GM19463 (cell line): Measurements from ENCODE around the gene KMT2D.

Experiments
- ATAC-seq: cut with Tn5 transposase; IDR thresholded peaks from one replicate; pipeline ENCODE4 v1.9.1; 2021; ENCODE audit warnings: mild to moderate bottlenecking, moderate library complexity; ENCODE audit not compliant: unreplicated experiment

KMT2D gene

DNA sequence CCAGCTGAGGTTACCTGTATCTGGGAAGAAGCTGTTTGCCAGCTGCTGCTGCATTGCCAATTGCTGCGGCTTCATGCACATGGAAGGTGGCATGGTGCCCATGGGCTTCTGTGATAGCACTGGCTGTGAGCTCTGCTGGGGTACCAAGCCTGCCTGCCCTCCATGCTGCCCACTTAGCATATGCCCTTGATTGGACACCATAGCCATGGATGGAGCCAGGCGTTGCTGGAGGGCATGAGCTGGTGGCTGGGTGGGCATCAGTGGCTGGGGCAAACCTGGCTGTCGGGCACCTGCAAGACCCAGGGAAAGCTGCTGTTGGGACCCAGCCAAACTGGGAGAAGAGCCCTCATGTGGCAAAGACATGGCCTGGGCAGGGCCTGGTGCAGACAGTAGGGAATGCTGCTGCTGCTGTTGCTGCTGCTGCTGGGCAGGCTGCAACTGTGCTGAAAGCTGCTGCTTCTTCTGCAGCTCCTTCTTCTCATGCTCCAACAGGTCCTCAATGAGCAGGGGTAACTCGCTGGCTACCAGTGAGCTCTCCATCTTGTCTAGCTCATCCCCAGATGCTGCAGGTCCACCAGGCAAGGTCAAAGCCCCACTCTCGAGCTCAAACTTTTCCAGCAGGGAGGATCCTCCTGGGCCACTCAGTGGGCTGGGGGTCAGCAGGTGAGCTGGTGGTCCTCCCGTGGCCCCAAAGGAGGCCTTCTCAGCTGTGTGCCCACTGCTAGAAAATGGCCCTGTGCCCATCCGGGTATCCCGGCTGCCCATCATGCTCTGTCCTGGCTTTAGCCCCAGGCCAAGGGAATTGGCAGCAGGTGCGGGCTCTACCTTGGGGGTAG is 23.3 kb downstream of the KMT2D start:
- ATAC-seq, result no peak

DNA sequence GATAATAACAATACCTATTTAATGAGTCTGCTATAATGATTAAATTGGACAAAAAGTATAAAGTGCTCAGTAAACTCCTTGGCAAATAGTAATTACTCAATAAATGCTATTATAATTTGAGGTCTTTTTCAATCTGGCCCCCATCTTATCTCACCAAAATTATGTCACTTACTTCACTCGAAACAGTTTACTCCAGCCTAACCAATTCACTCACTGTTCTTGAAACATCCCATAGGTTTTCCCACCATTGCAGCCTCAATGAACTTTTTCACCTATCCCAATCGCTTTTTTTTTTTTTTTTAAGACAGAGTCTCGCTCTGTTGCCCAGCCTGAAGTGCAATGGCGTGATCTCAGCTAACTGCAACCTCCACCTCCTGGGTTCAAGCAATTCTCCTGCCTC is 24.6 kb downstream of the KMT2D start:
- no peak for ATAC-seq

DNA sequence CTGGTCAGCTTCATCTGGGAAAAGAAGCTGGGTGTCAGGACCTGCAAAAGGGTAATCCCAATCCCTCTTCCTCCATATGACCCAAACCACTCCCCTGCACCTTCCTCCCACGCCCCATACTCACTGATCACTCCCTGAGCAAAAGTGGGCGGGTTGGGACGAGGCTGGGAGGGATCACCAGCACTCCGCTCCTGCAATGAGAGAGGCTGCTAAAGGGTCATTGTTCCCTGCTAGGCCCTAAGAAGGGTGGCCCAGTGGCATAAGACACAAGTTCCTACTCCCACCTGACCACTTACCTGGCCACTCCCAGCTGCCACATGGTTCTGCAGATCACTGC is 26.3 kb downstream of the KMT2D start:
- ATAC-seq, result no peak

DNA sequence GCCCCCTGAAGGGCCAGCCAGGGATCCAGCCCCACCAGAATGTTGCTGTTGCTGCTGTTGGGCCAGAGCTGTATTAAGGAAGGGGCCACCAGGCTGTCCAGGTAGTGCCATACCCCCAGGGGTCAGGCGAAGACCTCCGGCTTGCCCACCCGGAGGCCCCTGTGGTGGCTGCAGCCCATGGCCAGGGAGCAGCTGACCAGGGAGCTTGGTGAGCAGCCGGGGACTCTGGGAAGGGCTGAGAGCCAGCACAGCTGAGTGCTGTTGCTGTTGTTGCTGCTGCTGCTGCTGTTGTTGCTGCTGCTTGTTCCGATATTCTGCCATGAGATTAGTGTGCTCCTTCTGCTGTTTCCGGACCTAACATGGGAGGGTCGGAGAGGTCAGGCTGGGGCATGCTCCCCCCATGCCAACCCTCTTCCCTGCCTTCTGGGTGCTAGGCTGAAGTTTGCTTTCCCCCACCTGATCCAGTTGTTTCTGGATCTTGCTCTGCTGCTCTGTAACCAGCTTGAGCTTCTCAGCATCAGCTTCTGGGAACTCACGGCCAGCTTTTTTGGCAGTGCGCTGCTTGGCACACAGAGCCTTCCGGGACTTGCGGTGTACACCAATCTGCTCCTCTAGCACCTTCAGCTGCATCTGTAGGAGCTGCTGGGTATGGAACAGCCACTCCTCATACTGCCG is 26.8 kb downstream of the KMT2D start:
- ATAC-seq, result no peak

DNA sequence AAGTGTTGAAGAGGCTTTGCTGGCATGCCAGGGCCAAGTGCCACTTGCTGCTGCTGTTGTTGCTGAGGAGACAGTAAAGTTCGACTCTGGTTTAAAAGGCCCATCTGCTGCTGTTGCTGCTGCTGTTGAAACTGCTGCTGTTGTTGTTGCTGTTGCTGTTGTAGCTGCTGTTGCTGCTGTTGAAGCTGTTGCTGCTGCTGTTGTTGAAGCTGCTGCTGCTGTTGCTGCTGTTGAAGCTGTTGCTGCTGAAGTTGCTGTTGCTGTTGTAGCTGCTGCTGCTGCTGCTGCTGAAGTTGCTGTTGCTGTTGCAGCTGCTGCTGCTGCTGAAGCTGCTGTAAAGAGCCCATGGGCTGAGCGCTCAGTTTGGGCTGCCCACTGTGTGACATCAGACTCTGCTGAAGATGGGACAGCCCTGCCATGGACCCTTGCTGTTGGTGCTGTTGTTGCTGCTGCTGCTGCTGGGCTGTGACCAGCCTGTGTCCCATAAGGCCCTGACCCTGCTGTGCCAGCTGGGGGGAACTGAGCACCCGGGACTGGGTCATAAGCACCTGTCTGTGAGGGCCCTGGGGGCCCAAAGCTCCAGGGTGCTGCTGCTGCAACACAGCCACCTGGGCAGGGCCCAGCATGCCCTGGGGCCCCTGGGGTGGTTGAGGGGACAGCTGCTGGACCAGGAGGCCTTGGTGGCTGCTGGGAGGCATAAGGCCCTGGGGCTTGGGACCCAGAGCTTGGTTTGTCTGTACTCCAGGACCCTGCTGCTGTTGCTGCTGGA is 27.7 kb downstream of the KMT2D start:
- no peak for ATAC-seq

DNA sequence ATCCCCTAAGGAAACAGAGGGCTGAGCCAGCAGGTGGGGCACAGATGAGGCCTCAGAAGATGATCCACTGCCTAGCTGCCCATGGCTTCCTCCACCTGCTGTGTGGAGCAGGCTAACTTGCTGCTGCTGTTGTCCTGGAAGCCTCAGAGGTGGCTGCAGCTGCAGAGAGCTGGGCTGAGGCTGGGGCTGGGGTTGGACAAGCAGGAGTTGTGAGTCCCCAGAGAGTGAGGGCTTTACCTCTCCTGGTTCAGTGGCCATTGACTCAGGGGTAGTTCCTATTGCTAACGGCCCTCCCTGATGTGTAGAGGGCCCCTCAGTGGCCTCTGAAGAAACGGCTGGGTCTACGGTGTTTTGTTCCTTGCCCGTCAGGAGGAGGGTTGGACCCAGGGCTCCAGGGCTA is 28.3 kb downstream of the KMT2D start:
- no peak for ATAC-seq

DNA sequence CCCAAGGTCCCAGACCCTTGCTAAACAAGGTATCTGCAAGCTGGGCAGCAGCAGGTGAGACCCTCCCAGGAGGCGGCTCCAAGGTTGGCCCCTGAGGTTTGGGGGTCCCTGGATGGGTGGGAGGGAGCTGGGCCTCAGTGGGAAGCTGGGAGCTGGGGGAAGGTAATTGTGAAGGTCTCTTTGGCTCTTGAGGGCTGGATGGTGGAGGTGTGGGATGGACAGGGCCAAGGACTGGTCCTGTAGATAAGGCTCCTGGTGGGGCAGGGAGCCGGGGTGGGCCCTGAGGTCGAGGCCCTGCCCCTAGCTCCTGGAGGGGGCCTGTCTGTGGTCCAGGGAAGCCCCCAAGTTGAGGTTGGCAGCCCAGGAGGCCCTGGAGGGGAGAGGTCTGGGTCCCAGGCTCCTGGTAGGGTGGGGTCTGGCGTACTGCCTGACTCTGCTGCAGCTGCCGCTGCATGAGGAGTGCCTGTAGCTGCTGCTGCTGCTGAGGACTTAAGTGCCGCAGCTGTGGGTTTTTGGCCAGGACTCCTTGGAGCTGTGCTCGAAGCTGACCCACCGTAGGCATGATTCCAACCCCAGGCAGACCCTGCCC is 28.9 kb downstream of the KMT2D start:
- ATAC-seq, result no peak

DNA sequence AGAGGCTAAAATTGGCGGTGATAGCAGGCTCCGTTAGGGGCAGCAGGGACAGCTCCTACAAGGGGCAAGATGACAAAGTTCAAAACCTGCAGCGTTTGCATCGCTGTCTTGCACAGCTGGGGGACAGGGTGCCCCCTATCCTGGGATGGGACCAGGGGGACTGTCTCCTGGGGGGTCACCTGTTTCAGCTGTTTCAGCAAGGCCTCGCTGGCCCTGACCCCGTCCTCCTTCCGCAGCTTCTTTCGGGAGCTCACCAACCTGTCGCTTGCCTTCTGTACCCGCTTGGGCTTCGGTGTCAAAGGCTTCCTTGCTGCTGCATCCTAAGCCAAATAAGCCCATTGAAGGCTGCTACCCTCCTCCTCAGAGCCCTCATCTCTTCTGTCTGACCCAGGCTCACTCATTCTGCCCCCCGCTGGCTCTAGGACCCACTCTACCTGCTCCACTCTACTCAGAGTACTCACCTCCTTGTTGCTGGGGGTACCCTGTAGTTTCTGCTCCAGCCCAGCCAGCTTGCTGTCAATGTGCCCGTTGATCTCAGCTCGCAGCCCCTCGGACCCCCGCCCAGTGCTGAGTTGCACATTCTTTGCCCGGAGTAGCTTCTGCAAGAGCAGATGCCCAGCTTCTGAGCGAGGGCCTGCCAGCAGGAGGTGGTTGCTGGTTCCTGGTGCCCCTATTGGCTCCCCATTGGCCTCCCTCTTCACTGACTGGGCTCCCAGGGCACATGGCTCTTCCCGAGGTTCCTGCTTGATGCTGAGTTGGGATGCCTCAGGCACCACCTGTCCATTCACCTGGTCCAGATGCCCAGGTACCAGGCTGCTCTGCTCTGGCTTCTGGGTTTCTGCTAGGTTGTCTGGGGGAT is 29.7 kb downstream of the KMT2D start:
- ATAC-seq, result no peak

DNA sequence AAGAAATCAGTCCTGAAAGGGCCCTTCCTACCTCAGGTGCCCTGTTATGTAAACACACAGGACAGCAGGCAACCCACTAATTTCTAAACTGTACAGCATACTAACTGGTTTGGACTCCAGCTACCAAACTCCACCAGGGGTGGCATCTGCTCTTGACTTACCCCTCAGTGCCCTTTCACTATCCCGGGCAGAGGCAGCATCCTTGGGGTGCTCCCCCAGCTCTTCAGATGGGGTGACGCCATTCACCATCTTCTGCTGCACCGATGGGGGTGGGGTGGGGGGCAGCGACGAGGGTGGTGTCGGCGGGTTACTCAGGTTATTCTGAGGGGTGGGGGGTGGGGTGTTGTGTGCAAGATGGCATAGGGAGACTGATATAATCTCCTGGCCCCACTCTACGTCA is 30.5 kb downstream of the KMT2D start:
- ATAC-seq, result no peak

DNA sequence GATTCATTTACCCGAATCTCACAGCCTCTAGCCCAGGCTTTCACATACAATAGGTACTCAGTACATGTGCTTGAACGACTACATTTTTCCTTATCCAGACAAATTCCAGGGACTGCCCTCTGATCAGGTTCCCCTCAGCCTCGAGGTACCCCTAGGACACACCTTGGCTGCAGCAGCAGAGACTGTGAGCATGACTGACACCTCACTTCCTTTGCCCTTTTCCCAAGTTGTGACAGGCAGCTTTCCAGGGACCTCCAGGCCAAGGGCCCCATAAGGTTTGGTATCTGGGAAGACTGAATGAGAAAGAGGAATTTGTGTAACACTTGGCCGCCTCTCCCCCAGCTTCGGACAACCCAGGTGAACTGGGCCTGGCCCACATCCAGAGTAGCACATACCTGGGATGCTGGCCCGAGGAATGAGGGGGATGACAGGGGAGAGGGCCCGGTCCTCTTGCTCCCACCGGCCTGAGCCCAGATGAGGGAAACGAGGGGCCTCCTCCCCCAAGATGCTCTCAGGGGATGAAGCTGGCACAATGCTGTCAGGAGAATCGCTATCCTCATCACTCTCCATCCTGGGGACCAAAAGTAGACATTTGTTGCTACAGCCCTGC is 31.8 kb downstream of the KMT2D start:
- no peak for ATAC-seq

DNA sequence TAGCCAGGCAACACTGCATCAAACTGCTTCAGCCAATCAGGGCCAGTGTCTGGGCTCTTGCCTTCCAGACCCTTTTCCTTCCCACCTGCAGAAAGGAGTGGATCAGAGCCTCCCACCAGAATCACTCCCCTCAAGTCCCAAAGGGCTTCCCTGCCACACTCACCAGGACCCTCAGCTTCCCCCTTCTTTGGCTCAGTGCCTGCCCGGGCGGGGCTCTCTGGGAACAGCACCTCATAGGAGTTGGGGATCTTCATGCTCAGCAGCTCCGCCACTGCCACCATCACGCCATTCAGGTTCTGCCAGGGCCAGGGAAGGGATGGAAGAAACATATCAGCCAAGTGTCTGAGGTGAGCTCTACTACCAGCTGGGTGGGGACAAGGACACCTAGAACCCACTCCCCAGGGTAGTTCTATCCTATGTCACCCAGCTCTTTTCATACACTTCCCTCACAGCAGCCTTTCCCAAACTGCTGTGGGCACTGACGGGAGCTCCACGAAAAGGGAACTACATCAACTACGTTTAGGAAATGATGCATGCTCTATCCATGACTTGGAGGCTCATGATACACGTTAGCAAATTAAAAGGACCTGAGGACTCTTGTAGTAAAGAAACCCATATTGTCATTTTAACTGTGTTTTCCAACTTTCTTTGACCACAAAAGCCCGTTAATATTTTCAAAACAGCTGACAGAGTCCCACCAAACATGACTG is 32.6 kb downstream of the KMT2D start:
- no peak for ATAC-seq

DNA sequence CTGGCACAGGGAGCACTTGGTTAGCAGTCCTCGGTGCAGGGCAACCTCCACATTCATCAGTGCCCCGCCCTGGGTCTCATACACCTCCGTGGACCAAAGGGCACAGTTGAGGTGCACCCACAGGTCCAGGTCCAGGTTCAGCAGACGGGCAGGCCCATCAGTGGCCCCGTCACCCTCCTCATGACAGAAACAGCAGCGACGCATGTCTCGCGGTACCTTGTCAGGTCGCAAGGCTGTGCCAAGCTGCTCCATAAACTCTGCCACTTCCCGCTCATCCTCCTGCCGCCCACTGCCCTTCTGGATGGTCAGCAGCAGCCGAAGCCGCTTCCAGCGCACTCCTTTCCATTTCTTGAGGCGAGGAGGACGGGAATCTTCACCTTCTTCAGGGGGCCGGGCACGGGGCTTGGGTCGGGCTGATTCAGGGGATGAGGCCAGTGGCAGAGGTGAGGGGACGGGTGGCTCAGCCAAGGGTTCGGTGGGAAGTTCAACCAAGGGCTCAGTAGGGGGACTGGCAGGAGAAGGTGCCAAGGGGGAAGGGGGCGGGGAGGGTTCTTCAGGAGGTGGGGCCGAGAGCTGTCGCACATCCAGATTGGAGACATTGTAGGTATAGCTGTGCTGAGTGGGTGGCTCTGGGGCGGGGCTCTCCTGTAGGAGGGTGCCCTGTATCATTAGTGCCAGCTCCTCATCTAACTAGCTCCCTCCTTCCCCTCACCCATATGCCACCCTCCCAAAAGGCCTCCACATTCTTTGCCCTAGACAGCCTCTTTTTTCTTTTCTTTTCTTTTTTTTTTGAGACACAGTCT is 33.7 kb downstream of the KMT2D start:
- no peak for ATAC-seq

DNA sequence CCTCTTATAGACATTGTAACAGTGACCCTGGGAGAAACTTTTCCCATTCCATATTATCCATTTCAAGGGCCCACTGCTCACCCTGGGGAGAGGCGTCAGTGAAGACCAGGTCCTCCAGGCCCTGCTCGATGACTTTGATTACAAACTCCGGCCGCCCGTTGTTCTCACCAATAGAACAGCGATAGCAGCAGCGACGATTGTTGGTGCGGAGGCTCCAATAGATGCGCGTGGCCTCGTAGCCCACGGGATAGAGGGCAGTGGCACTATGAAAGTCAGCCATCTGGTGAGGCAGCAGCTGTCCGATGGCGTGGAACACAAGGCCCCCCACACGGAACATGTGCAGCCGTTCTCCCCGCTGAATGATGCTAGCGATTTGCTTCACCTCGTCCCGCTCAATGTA is 34.5 kb downstream of the KMT2D start:
- no peak for ATAC-seq

DNA sequence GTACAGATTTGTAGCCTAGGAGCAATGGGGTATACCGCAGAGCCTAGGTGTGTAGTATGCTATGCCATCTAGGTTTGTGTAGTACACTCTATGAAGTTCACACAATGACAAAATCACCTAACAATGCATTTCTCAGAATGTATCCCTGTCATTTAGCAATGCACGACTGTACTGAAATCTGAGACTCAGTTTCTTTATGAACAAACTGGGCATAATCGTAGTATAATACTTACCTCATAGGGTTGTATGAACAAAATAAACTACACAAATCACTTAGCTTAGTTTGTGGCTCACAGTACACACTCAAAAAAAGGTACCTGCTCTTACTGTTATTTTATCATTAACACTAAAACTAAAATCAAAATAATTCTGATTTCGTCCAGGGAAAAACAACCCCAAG is 35.1 kb downstream of the KMT2D start:
- ATAC-seq, result no peak

DNA sequence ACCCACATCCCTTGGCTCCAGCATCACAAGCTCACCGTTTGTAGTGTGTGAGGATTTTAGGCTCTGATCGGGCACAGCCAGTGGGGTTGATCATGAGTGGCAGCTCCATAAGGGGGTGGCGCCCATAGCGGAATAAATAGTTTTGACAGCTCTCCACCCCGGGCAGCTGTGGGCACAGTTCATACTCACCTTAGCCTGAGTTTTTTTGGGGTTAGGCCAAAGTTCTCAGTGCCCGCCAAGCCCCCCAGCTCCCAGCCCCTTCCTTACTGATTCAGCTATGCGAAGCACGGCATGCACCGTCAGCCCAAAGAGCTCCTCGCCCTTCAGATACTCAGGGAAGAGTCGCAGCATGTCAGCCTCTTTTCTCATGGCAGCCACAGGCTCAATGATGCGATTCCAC is 36.1 kb downstream of the KMT2D start:
- ATAC-seq, result no peak

DNA sequence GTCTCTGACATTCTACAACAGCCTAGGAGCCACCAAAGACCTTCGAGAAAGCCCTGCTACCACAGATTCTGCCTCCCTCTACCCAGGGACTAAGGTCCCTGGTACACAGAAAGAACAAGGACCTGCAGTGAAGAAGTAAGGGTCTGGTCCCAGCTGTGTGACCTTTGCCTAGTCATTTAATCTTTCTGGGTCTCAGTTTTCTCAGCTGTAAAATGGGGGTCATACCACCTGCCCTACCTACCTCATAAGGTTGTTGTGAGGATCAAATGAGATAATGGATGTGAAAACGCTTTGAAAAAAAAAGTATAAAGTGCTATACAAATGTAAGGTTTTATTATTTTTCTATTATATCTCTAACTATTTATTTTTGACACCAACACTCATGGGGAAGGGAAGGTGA is 36.8 kb downstream of the KMT2D start:
- ATAC-seq, result no peak

DNA sequence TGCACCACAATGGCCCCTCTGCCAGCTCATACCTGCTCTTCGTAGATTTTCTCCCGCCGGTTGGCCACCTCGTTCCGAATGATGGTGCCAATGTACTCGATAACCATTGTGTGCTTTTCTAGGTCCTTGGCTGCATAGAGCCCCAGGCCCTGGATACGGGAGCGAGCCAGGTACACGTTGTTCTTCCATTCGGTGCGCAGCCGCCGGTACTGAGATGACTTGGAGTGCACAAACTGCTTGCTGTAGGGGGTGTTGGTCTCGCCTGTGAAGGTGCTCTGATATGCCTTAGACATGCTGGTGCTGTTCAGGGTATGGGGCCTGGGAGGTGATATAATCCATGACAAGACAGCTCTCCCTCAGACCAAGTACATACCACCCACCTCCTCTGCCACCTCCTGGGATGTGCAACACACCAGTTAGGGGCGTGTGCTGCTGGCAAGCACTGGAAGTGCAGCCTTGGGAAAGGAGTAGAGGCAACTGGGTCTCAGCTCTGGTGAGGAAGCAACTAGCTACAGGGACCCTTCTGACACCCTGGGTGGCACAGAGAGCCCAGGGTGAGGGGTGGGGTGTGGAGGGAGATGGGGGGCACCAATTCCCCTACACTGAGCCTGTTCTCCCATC is 37.9 kb downstream of the KMT2D start:
- no peak for ATAC-seq

DNA sequence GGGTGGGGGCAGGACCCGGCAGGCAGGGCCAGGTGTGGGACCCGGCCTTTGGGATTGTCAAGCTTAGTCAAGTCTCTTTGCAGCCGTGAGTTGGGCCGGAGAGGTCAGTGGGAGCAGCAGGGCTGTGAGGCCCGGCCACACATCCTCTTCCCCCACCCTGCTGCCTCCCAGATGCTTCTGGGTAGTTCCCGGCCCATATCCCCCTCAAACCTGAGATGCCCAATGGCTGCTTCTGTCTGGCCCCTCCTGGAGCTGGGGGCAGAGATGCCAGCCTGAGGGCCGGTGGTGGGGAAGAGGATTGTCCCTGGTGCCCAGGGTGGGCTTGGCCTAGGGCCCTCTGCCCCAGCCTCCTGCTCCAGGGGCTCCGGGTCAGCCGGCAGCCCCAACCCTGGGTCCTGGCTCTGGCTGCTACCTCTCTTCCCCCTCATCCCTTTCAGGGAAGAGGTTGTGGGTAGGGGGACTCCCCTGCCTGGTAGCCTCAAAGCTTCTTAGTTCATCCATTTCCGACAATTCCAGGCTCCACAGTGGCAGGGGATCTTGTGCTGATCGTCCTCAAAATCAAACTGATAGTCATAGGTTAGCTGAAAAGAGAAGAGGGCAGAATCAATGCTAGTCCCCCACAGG is 39.2 kb downstream of the KMT2D start:
- ATAC-seq, result no peak
